ENCODE results near the gene CYP19A1. TPM values are rescaled to one million over a fixed set of nuclear protein-coding genes. Genes with fewer than 3 reads are reported as not detected.

CYP19A1 gene
- polyA plus RNA-seq, 1 of the 3 experiments (the other 2 are of a cell fraction): 0.03 TPM

GRCh38 chr15:51366920-51367319 lies 28.5 kb upstream of the CYP19A1 start:
- Histone ChIP-seq H4K20me1 (ENCODE audit: insufficient read depth) (no peaks in the 10 kb centered on the region), H3K4me2 (no peak overlapping the region), H3K4me3 (ENCODE audit: low read depth in 2 of 2, low read length in 1 of 2) (no peak overlapping the region), H3K9me2 (no peaks in the 10 kb centered on the region), H3K27me3 (ENCODE audit: insufficient read depth) (no peaks in the 10 kb centered on the region; the same call in 1 of the 2 replicates), H3K4me1 (ENCODE audit: control insufficient read depth in 1 of 2, insufficient read depth in 2 of 2, low read depth in 1 of 2, low read length in 1 of 2) (peaks cover 0 to 8% of the 10 kb centered on the region in 2 experiments; a peak in 2 of 4 replicates), H2AFZ (ENCODE audit: low read depth) (no peak overlapping the region), H3K27ac (ENCODE audit: low read depth in 2 of 2, low read length in 1 of 2) (no peak overlapping the region), H3K36me3 (replicated peaks in 1 of 2; ENCODE audit: control insufficient read depth in 1 of 2, insufficient read depth in 2 of 2, low read length in 1 of 2) (no peaks in the 10 kb centered on the region), H3K79me2 (ENCODE audit: insufficient read depth) (no peaks in the 10 kb centered on the region), H3K9me3 (no peaks in the 10 kb centered on the region), H3K9ac (no peak overlapping the region), H3F3A (replicated peaks; ENCODE audit: insufficient read depth) (no peaks in the 10 kb centered on the region)
- ChIA-PET CTCF (interaction anchor here (2.0 kb wide), 1 partner anchor 8 kb away, joined by 5 read pairs; no protein-coding TSS in a partner anchor), POLR2A (no interaction called here)
- TF ChIP-seq FOXJ3 (CRISPR knock-in tag; IDR thresholded peaks at IDR 0.05) (no peak), GATA2 (CRISPR knock-in tag; IDR thresholded peaks at IDR 0.05) (no peak), POLR2AphosphoS5 (IDR thresholded peaks at IDR 0.05; ENCODE audit: low read depth, low read length) (no peak), ZBTB33 (IDR thresholded peaks at IDR 0.05; ENCODE audit: borderline replicate concordance, low read depth) (no peak), TCF12 (IDR thresholded peaks at IDR 0.05) (no peak), GABPA (IDR thresholded peaks at IDR 0.05; ENCODE audit: low read depth) (no peak), USF2 (IDR thresholded peaks at IDR 0.05; ENCODE audit: borderline replicate concordance, low read depth, low read length) (no peak), MEF2A (IDR thresholded peaks at IDR 0.05; ENCODE audit: borderline replicate concordance, low read depth) (no peak), FOSL2 (IDR thresholded peaks at IDR 0.05; ENCODE audit: borderline replicate concordance, low read depth) (no peak), SMC3 (IDR thresholded peaks at IDR 0.05; ENCODE audit: low read depth, low read length) (no peak), PBX3 (IDR thresholded peaks at IDR 0.05) (no peak), MAX (IDR thresholded peaks at IDR 0.05; ENCODE audit: low read depth) (no peak), RAD21 (IDR thresholded peaks at IDR 0.05; ENCODE audit: low read length) (no peak), SIN3A (IDR thresholded peaks at IDR 0.05; ENCODE audit: borderline replicate concordance, low read depth, low read length) (no peak)
- no peak for DNase-seq
- 51% methylated on average over 3 of the region's 3 CpGs for WGBS (ENCODE audit: low lambda C conversion rate)

- H3K9me3 ChIP-seq: no peaks in the 10 kb centered on the region
- DNase-seq: no peak
- H3K36me3 ChIP-seq (replicated peaks in 1 of 2; ENCODE audit: control insufficient read depth in 1 of 2, insufficient read depth in 2 of 2, low read length in 1 of 2): no peaks in the 10 kb centered on the region
- peaks cover 0 to 8% of the 10 kb centered on the region in 2 experiments; a peak in 2 of 4 replicates for H3K4me1 ChIP-seq (ENCODE audit: control insufficient read depth in 1 of 2, insufficient read depth in 2 of 2, low read depth in 1 of 2, low read length in 1 of 2)
- POLR2A ChIA-PET: no interaction called here
- H3K27me3 ChIP-seq (ENCODE audit: insufficient read depth): no peaks in the 10 kb centered on the region
- no peaks in the 10 kb centered on the region for H3K9me2 ChIP-seq
- H3K79me2 ChIP-seq (ENCODE audit: insufficient read depth): no peaks in the 10 kb centered on the region
- H3F3A ChIP-seq (replicated peaks; ENCODE audit: insufficient read depth): no peaks in the 10 kb centered on the region
- H3K4me2 ChIP-seq: no peak overlapping the region
- CTCF ChIA-PET: interaction anchor here (1.4 to 2.0 kb wide), 3 partner anchors 9 to 137 kb away, joined by 5 to 8 read pairs (median 6); no protein-coding TSS in a partner anchor
- H3K9ac ChIP-seq: no peak overlapping the region
- H3K4me3 ChIP-seq (ENCODE audit: low read depth in 2 of 2, low read length in 1 of 2): no peak overlapping the region
- WGBS (ENCODE audit: low lambda C conversion rate): 51% methylated on average over 5 of the region's 5 CpGs
- H2AFZ ChIP-seq (ENCODE audit: low read depth): no peak overlapping the region
- H4K20me1 ChIP-seq (ENCODE audit: insufficient read depth): no peaks in the 10 kb centered on the region
- H3K27ac ChIP-seq (ENCODE audit: low read depth in 2 of 2, low read length in 1 of 2): no peak overlapping the region
- TF ChIP-seq RCOR1 (IDR thresholded peaks at IDR 0.05; ENCODE audit: low read length) (no peak), POLR2AphosphoS5 (IDR thresholded peaks at IDR 0.05; ENCODE audit: low read depth, low read length) (no peak), YY1 (IDR thresholded peaks at IDR 0.05; ENCODE audit: low read depth) (no peak), TCF12 (IDR thresholded peaks at IDR 0.05) (no peak), EZH2phosphoT487 (IDR thresholded peaks at IDR 0.05; ENCODE audit: borderline replicate concordance, low read depth) (no peak), CTCF (IDR thresholded peaks at IDR 0.05) (no peak), ZBTB33 (IDR thresholded peaks at IDR 0.05; ENCODE audit: borderline replicate concordance, low read depth) (no peak), USF2 (IDR thresholded peaks at IDR 0.05; ENCODE audit: borderline replicate concordance, low read depth, low read length) (no peak)
These were observed 27.7 kb upstream of the CYP19A1 start for GRCh38 chr15:51366071-51366470.

Measured in SK-N-SH (cell line).